ENCODE measurements around the gene ABI2.
"Not testable (repeated sequence)": the region's sequence is repeated elsewhere in the genome, so short reads cannot be mapped to it uniquely, and the experiment has no call there.

ABI2 gene

DNA sequence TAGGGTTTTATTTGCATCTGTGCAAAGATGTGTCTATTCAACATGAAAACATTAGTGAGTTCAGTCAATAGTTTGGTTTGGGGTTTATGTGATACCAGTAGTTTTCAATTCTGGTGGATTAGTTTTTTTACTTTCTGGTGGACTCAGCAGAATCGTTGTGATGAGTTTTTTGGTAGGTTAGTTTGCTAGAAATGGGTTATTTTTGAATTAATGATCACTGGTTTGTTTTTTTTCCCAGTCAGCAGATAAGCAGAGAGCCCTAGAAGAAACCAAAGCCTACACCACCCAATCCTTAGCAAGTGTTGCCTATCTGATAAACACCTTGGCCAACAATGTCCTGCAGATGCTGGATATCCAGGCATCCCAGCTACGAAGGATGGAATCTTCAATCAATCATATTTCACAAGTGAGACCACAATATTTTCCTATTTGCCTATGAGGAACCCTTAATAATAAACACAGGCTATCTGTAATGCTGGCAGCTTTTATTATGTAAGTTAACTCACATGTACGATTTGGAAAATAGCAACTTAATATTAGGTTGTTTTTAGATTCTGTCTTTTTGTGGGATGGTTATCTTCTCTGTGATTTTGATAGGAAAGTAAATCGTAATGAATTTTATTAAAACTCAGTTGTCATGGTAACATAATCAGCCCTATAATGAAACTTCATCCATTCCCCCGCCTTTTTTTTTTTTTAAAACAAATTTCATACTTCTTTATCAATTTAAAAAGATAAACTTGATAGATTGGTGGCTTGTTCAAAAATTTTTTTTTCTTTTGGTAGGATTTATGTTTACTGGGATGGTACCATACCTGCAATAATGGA lies 38.7 kb downstream of the ABI2 start:
- no peaks in the 10 kb centered on the region for H3K27me3 ChIP-seq (replicated peaks in 2 of 5; ENCODE audit: control insufficient read depth in 4 of 5, insufficient read depth in 5 of 5, low read length in 4 of 5)
- peaks cover 0 to 2% (median under 1%) of the 10 kb centered on the region in 4 experiments for H3K4me1 ChIP-seq (ENCODE audit: control extremely low read depth in 1 of 4, control insufficient read depth in 4 of 4, insufficient read depth in 4 of 4, low read length in 3 of 4)
- no peaks in the 10 kb centered on the region for H3K9me3 ChIP-seq (ENCODE audit: control extremely low read depth in 1 of 5, control insufficient read depth in 4 of 5, insufficient read depth in 2 of 5, low read depth in 1 of 5, low read length in 4 of 5)
- POLR2A ChIA-PET, result no interaction called here
- CTCF ChIA-PET, result no interaction called here
- H3K4me3 ChIP-seq (ENCODE audit: control insufficient read depth in 1 of 7, extremely low read depth in 1 of 7, insufficient read depth in 4 of 7, low read depth in 2 of 7, low read length in 6 of 7), result no peak overlapping the region
- H3K27ac ChIP-seq (ENCODE audit: insufficient read depth in 1 of 2, low read depth in 1 of 2, low read length in 2 of 2, poor library complexity in 1 of 2, severe bottlenecking in 2 of 2), result no peak overlapping the region
- DNase-seq, result no peak
- peaks cover 0 to 7% (median under 1%) of the 10 kb centered on the region in 4 experiments for H3K36me3 ChIP-seq (ENCODE audit: control insufficient read depth in 4 of 4, insufficient read depth in 4 of 4, low read length in 3 of 4)
- no CpG with 5 or more reads among the region's 5 CpGs for WGBS (ENCODE audit: insufficient coverage)

DNA sequence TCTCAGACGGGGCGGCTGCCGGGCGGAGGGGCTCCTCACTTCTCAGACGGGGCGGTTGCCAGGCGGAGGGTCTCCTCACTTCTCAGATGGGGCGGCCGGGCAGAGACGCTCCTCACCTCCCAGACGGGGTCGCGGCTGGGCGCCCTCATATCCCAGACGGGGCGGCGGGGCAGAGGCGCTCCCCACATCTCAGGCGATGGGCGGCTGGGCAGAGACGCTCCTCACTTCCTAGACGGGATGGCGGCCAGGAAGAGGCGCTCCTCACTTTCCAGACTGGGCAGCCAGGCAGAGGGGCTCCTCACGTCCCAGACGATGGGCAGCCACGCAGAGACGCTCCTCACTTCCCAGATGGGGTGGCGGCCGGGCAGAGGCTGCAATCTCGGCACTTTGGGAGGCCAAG lies 44.5 kb downstream of the ABI2 start:
- H3K4me3 ChIP-seq (ENCODE audit: control insufficient read depth in 1 of 7, extremely low read depth in 1 of 7, insufficient read depth in 4 of 7, low read depth in 2 of 7, low read length in 6 of 7); H3K36me3 ChIP-seq (ENCODE audit: control insufficient read depth in 4 of 4, insufficient read depth in 4 of 4, low read length in 3 of 4); CTCF ChIA-PET; H3K9me3 ChIP-seq (ENCODE audit: control extremely low read depth in 1 of 5, control insufficient read depth in 4 of 5, insufficient read depth in 2 of 5, low read depth in 1 of 5, low read length in 4 of 5); H3K4me1 ChIP-seq (ENCODE audit: control extremely low read depth in 1 of 4, control insufficient read depth in 4 of 4, insufficient read depth in 4 of 4, low read length in 3 of 4); H3K27me3 ChIP-seq (replicated peaks in 2 of 5; ENCODE audit: control insufficient read depth in 4 of 5, insufficient read depth in 5 of 5, low read length in 4 of 5); H3K27ac ChIP-seq (ENCODE audit: insufficient read depth in 1 of 2, low read depth in 1 of 2, low read length in 2 of 2, poor library complexity in 1 of 2, severe bottlenecking in 2 of 2); POLR2A ChIA-PET; DNase-seq: not testable (repeated sequence)
- 100% methylated on average over 10 of the region's 31 CpGs for WGBS (ENCODE audit: insufficient coverage)

DNA sequence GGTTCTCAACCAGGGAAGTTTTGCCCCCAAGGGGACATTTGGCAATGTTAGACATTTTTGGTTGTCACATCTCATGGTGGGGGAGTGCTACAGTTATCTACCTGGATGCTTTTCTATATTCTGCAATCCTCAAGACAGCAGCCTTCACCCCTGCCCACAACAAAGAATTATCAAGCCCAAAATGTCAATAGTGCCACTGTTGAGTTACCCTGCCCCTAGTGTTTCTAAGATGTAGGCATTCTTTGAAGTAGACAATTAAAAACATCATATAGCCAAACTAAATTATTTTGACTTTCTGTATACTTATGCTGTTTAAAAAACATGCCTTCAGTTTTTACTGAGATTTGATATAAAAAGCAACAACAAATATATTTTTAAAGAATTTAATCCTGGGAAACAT lies 48.0 kb downstream of the ABI2 start:
- CTCF ChIA-PET, result interaction anchor here (1.0 kb wide), 1 partner anchor 14 kb away, joined by 3 read pairs; no protein-coding TSS in a partner anchor
- peak in 1 of 3 donors; percentile 5 for DNase-seq
- Histone ChIP-seq H3K9me3 (ENCODE audit: control extremely low read depth in 1 of 5, control insufficient read depth in 4 of 5, insufficient read depth in 2 of 5, low read depth in 1 of 5, low read length in 4 of 5) (no peaks in the 10 kb centered on the region), H3K4me3 (ENCODE audit: control insufficient read depth in 1 of 7, extremely low read depth in 1 of 7, insufficient read depth in 4 of 7, low read depth in 2 of 7, low read length in 6 of 7) (no peak overlapping the region), H3K36me3 (ENCODE audit: control insufficient read depth in 4 of 4, insufficient read depth in 4 of 4, low read length in 3 of 4) (peaks cover 0 to 4% (median under 1%) of the 10 kb centered on the region in 4 experiments), H3K4me1 (ENCODE audit: control extremely low read depth in 1 of 4, control insufficient read depth in 4 of 4, insufficient read depth in 4 of 4, low read length in 3 of 4) (no peaks in the 10 kb centered on the region), H3K27me3 (replicated peaks in 2 of 5; ENCODE audit: control insufficient read depth in 4 of 5, insufficient read depth in 5 of 5, low read length in 4 of 5) (no peaks in the 10 kb centered on the region), H3K27ac (ENCODE audit: insufficient read depth in 1 of 2, low read depth in 1 of 2, low read length in 2 of 2, poor library complexity in 1 of 2, severe bottlenecking in 2 of 2) (no peak overlapping the region)
- POLR2A ChIA-PET, result no interaction called here

DNA sequence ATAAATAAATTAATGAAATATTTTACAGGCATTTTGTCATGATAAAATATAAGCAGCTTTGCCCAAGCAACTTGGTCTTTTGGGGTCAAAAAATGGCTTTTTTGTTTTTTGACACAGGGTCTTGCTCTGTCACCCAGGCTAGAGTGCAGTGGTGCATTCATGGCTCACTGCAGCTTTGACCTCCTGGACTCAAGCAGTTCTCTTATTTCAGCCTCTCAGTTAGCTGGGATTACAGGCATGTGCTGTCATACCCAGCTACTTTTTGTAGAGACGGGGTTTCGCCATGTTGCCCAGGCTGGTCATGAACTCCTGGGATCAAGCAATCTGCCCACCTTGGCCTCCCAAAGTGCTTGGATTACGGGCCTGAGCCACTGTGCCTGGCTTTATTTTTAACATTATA lies 51.0 kb downstream of the ABI2 start:
- no peaks in the 10 kb centered on the region for H3K9me3 ChIP-seq (ENCODE audit: control extremely low read depth in 1 of 5, control insufficient read depth in 4 of 5, insufficient read depth in 2 of 5, low read depth in 1 of 5, low read length in 4 of 5)
- no peak overlapping the region for H3K4me3 ChIP-seq (ENCODE audit: control insufficient read depth in 1 of 7, extremely low read depth in 1 of 7, insufficient read depth in 4 of 7, low read depth in 2 of 7, low read length in 6 of 7)
- H3K4me1 ChIP-seq (ENCODE audit: control extremely low read depth in 1 of 4, control insufficient read depth in 4 of 4, insufficient read depth in 4 of 4, low read length in 3 of 4), result no peaks in the 10 kb centered on the region
- no peak overlapping the region for H3K27ac ChIP-seq (ENCODE audit: insufficient read depth in 1 of 2, low read depth in 1 of 2, low read length in 2 of 2, poor library complexity in 1 of 2, severe bottlenecking in 2 of 2)
- 100% methylated on average over 2 of the region's 3 CpGs for WGBS (ENCODE audit: insufficient coverage)
- no peaks in the 10 kb centered on the region for H3K27me3 ChIP-seq (replicated peaks in 2 of 5; ENCODE audit: control insufficient read depth in 4 of 5, insufficient read depth in 5 of 5, low read length in 4 of 5)
- no peak for DNase-seq
- POLR2A ChIA-PET, result no interaction called here
- peaks cover under 1 to 4% (median 2%) of the 10 kb centered on the region in 4 experiments for H3K36me3 ChIP-seq (ENCODE audit: control insufficient read depth in 4 of 4, insufficient read depth in 4 of 4, low read length in 3 of 4)
- CTCF ChIA-PET, result interaction anchor here (1.3 kb wide), 1 partner anchor 33 kb away, joined by 4 read pairs; no protein-coding TSS in a partner anchor

DNA sequence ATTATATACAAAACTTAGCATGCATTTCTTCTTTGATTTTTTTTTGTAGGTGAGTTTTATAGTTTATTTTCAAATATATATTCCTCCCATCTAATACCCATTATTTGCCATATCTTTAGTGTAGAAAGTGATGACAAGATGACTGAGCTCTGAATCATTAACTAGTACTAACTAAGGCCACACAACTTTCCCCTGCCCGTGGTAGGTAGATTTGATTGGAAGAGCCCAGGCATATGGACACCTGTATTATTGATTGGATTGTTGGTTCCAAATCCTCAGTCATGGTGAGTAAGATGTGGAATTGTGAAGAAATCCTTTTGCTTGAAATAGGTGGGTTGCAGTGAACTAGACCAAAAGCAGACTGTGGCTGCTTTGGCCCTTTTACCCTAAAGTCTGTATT lies 54.8 kb downstream of the ABI2 start:
- CTCF ChIA-PET, result interaction anchor here (1.0 to 1.1 kb wide), 2 partner anchors 9 to 12 kb away, joined by 3 to 5 read pairs; no protein-coding TSS in a partner anchor
- Histone ChIP-seq H3K36me3 (ENCODE audit: control insufficient read depth in 4 of 4, insufficient read depth in 4 of 4, low read length in 3 of 4) (peaks cover 0 to 2% (median under 1%) of the 10 kb centered on the region in 4 experiments), H3K4me3 (ENCODE audit: control insufficient read depth in 1 of 7, extremely low read depth in 1 of 7, insufficient read depth in 4 of 7, low read depth in 2 of 7, low read length in 6 of 7) (no peak overlapping the region), H3K27me3 (replicated peaks in 2 of 5; ENCODE audit: control insufficient read depth in 4 of 5, insufficient read depth in 5 of 5, low read length in 4 of 5) (no peaks in the 10 kb centered on the region), H3K27ac (ENCODE audit: insufficient read depth in 1 of 2, low read depth in 1 of 2, low read length in 2 of 2, poor library complexity in 1 of 2, severe bottlenecking in 2 of 2) (no peak overlapping the region), H3K9me3 (ENCODE audit: control extremely low read depth in 1 of 5, control insufficient read depth in 4 of 5, insufficient read depth in 2 of 5, low read depth in 1 of 5, low read length in 4 of 5) (no peaks in the 10 kb centered on the region), H3K4me1 (ENCODE audit: control extremely low read depth in 1 of 4, control insufficient read depth in 4 of 4, insufficient read depth in 4 of 4, low read length in 3 of 4) (no peaks in the 10 kb centered on the region)
- no peak for DNase-seq
- POLR2A ChIA-PET, result no interaction called here
- no CpG with 5 or more reads among the region's 1 CpG for WGBS (ENCODE audit: insufficient coverage)

DNA sequence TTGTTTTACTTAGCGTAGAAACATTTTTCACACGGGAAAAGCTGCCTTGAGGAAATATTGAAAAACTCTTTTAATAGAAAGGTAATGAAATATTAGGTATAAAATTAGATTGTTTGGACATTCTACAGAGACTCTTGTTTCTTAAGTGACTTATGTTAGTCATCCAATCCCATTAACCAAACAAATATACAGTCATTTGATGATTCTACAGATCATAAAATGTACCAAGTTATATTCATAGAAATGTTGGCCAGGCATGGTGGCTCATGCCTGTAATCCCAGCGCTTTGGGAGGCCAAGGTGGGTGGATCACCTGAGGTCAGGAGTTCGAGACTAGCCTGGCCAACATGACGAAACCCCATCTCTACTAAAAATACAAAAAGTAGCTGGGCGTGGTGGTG lies 60.0 kb downstream of the ABI2 start:
- DNase-seq; CTCF ChIA-PET; H3K4me1 ChIP-seq (ENCODE audit: control extremely low read depth in 1 of 4, control insufficient read depth in 4 of 4, insufficient read depth in 4 of 4, low read length in 3 of 4); POLR2A ChIA-PET; H3K36me3 ChIP-seq (ENCODE audit: control insufficient read depth in 4 of 4, insufficient read depth in 4 of 4, low read length in 3 of 4); H3K27me3 ChIP-seq (replicated peaks in 2 of 5; ENCODE audit: control insufficient read depth in 4 of 5, insufficient read depth in 5 of 5, low read length in 4 of 5); H3K27ac ChIP-seq (ENCODE audit: insufficient read depth in 1 of 2, low read depth in 1 of 2, low read length in 2 of 2, poor library complexity in 1 of 2, severe bottlenecking in 2 of 2); H3K9me3 ChIP-seq (ENCODE audit: control extremely low read depth in 1 of 5, control insufficient read depth in 4 of 5, insufficient read depth in 2 of 5, low read depth in 1 of 5, low read length in 4 of 5); H3K4me3 ChIP-seq (ENCODE audit: control insufficient read depth in 1 of 7, extremely low read depth in 1 of 7, insufficient read depth in 4 of 7, low read depth in 2 of 7, low read length in 6 of 7): not testable (repeated sequence)
- WGBS (ENCODE audit: insufficient coverage), result 90% methylated on average over 2 of the region's 6 CpGs

DNA sequence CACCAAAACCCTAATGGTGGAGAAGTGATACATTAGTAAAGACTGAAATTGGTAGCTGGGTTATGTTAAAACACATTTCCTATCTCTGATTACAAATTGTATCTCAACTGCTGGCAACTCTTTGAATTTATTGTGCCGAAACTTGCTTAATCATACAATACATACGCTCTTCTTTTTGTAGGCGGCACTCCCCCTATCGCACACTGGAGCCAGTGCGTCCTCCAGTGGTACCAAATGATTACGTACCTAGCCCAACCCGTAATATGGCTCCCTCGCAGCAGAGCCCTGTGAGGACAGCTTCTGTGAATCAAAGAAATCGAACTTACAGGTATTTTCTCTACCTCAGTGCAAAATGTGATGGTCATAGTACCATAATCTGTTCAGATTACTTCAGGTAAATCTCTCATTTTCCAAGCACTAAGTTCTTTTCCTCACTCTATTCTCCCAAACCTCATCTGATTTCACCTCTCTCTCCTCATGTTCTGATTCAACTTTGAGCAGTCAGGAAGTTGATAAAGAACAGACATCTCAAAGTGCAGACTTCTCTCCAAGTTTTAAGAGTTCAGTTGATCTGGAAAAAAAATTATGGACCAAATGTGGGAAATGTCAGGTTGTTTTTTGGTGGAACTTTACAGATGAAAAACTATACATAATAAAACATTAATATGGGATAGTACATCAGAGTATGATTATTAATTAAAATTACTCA lies 66.5 kb downstream of the ABI2 start:
- POLR2A ChIA-PET, result no interaction called here
- peaks cover 0 to 3% (median 0%) of the 10 kb centered on the region in 5 experiments for H3K9me3 ChIP-seq (ENCODE audit: control extremely low read depth in 1 of 5, control insufficient read depth in 4 of 5, insufficient read depth in 2 of 5, low read depth in 1 of 5, low read length in 4 of 5)
- peaks cover 8 to 24% (median 13%) of the 10 kb centered on the region in 4 experiments for H3K36me3 ChIP-seq (ENCODE audit: control insufficient read depth in 4 of 4, insufficient read depth in 4 of 4, low read length in 3 of 4)
- CTCF ChIA-PET, result interaction anchor here (0.9 to 1.2 kb wide), 2 partner anchors 12 to 190 kb away, joined by 3 to 5 read pairs; no protein-coding TSS in a partner anchor
- DNase-seq, result peak; percentile 5 to 49 (median 26)
- H3K27ac ChIP-seq (ENCODE audit: insufficient read depth in 1 of 2, low read depth in 1 of 2, low read length in 2 of 2, poor library complexity in 1 of 2, severe bottlenecking in 2 of 2), result no peak overlapping the region
- H3K4me1 ChIP-seq (ENCODE audit: control extremely low read depth in 1 of 4, control insufficient read depth in 4 of 4, insufficient read depth in 4 of 4, low read length in 3 of 4), result no peaks in the 10 kb centered on the region
- H3K27me3 ChIP-seq (replicated peaks in 2 of 5; ENCODE audit: control insufficient read depth in 4 of 5, insufficient read depth in 5 of 5, low read length in 4 of 5), result no peaks in the 10 kb centered on the region
- 95% methylated on average over 8 of the region's 9 CpGs for WGBS (ENCODE audit: insufficient coverage)
- no peak overlapping the region for H3K4me3 ChIP-seq (ENCODE audit: control insufficient read depth in 1 of 7, extremely low read depth in 1 of 7, insufficient read depth in 4 of 7, low read depth in 2 of 7, low read length in 6 of 7)

All from common myeloid progenitor, CD34-positive (primary cell).